ENCODE data around the gene SH3RF3. TPM values are rescaled to one million over a fixed set of nuclear protein-coding genes. Genes with fewer than 3 reads are reported as not detected.

Gene SH3RF3
- polyA plus RNA-seq, 2 donors, result 1.1 to 1.3 TPM

GRCh38 chr2:109352898-109353689 is 224.1 kb downstream of the SH3RF3 start:
- no peak overlapping the region for H3K27ac ChIP-seq (ENCODE audit: low read depth in 2 of 2, low read length in 1 of 2)
- WGBS, 2 donors, result 90 to 91% methylated on average over 14 of the region's 14 CpGs
- no peak overlapping the region for H3K4me3 ChIP-seq (ENCODE audit: low read depth in 1 of 2, low read length in 2 of 2)
- peaks cover 6 to 14% of the 10 kb centered on the region in 2 donors for H3K4me1 ChIP-seq (ENCODE audit: control insufficient read depth in 2 of 2, insufficient read depth in 2 of 2, low read length in 1 of 2)
- no peaks in the 10 kb centered on the region for H3K36me3 ChIP-seq (ENCODE audit: control insufficient read depth in 2 of 2, insufficient read depth in 2 of 2, low read length in 1 of 2)
- H3K9me3 ChIP-seq (ENCODE audit: control insufficient read depth in 2 of 2, insufficient read depth in 1 of 2, low read depth in 1 of 2, low read length in 1 of 2), result peaks cover 0 to 2% of the 10 kb centered on the region in 2 donors
- H3K27me3 ChIP-seq (ENCODE audit: control insufficient read depth in 1 of 2, insufficient read depth in 2 of 2, low read length in 2 of 2), result no peaks in the 10 kb centered on the region

- Histone ChIP-seq H3K27me3 (ENCODE audit: control insufficient read depth in 1 of 2, insufficient read depth in 2 of 2, low read length in 2 of 2) (no peaks in the 10 kb centered on the region), H3K9me3 (ENCODE audit: control insufficient read depth in 2 of 2, insufficient read depth in 1 of 2, low read depth in 1 of 2, low read length in 1 of 2) (peaks cover 0 to 2% of the 10 kb centered on the region in 2 donors), H3K4me3 (ENCODE audit: low read depth in 1 of 2, low read length in 2 of 2) (no peak overlapping the region), H3K4me1 (ENCODE audit: control insufficient read depth in 2 of 2, insufficient read depth in 2 of 2, low read length in 1 of 2) (peaks cover 6 to 14% of the 10 kb centered on the region in 2 donors), H3K27ac (ENCODE audit: low read depth in 2 of 2, low read length in 1 of 2) (no peak overlapping the region), H3K36me3 (ENCODE audit: control insufficient read depth in 2 of 2, insufficient read depth in 2 of 2, low read length in 1 of 2) (no peaks in the 10 kb centered on the region)
- WGBS, 2 donors, result 93 to 95% methylated on average over 22 of the region's 22 CpGs
Observed at GRCh38 chr2:109353806-109354745, 225.1 kb downstream of the SH3RF3 start.

- H3K27me3 ChIP-seq (ENCODE audit: control insufficient read depth in 1 of 2, insufficient read depth in 2 of 2, low read length in 2 of 2), result no peaks in the 10 kb centered on the region
- 88 to 90% methylated on average over 8 of the region's 8 CpGs for WGBS, 2 donors
- H3K9me3 ChIP-seq (ENCODE audit: control insufficient read depth in 2 of 2, insufficient read depth in 1 of 2, low read depth in 1 of 2, low read length in 1 of 2), result peaks cover 0 to 2% of the 10 kb centered on the region in 2 donors
- no peaks in the 10 kb centered on the region for H3K36me3 ChIP-seq (ENCODE audit: control insufficient read depth in 2 of 2, insufficient read depth in 2 of 2, low read length in 1 of 2)
- H3K4me3 ChIP-seq (ENCODE audit: low read depth in 1 of 2, low read length in 2 of 2), result no peak overlapping the region
- H3K4me1 ChIP-seq (ENCODE audit: control insufficient read depth in 2 of 2, insufficient read depth in 2 of 2, low read length in 1 of 2), result peaks cover 5 to 14% of the 10 kb centered on the region in 2 donors
- H3K27ac ChIP-seq (ENCODE audit: low read depth in 2 of 2, low read length in 1 of 2), result no peak overlapping the region
Observed at GRCh38 chr2:109355192-109355843, 226.3 kb downstream of the SH3RF3 start.

DNA sequence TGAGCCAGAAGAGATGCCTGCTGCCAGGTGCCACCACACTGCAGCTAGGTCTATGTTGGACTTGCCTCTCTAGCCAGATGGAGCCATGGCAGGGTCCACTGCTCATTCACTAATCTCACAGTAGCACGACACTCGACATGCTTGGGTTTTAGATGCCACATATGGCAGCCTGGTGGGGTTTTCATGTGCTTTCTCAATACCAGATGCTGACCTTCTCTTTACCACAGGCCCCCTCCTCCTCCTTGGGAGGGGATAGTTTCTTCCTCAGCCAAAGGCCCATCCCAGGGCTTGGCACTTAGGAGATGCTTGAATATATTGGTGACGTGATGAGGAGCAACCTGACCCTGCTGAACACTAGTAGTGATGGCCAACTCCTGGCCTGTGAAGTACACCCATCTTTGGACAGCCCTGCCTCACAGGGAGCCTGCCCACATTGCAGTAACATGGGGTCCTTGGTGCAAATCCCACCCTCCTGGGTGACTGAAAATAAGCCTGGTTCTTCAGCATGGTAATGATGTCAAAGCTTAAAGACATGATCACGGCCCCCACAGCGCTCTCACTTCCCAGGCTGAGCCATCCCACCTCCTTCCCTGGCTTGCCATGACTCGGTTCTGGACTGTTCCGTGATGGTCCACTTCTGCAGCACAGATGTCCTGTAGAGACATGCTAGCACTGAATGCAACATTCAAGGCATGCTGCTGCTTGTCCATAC is 227.5 kb downstream of the SH3RF3 start:
- Histone ChIP-seq H3K36me3 (ENCODE audit: control insufficient read depth in 2 of 2, insufficient read depth in 2 of 2, low read length in 1 of 2) (no peaks in the 10 kb centered on the region), H3K9me3 (ENCODE audit: control insufficient read depth in 2 of 2, insufficient read depth in 1 of 2, low read depth in 1 of 2, low read length in 1 of 2) (peaks cover 0 to 2% of the 10 kb centered on the region in 2 donors), H3K27ac (ENCODE audit: low read depth in 2 of 2, low read length in 1 of 2) (no peak overlapping the region), H3K4me1 (ENCODE audit: control insufficient read depth in 2 of 2, insufficient read depth in 2 of 2, low read length in 1 of 2) (peaks cover 2 to 5% of the 10 kb centered on the region in 2 donors), H3K4me3 (ENCODE audit: low read depth in 1 of 2, low read length in 2 of 2) (no peak overlapping the region), H3K27me3 (ENCODE audit: control insufficient read depth in 1 of 2, insufficient read depth in 2 of 2, low read length in 2 of 2) (no peaks in the 10 kb centered on the region)
- WGBS, 2 donors, result 80 to 88% methylated on average over 7 of the region's 7 CpGs

DNA sequence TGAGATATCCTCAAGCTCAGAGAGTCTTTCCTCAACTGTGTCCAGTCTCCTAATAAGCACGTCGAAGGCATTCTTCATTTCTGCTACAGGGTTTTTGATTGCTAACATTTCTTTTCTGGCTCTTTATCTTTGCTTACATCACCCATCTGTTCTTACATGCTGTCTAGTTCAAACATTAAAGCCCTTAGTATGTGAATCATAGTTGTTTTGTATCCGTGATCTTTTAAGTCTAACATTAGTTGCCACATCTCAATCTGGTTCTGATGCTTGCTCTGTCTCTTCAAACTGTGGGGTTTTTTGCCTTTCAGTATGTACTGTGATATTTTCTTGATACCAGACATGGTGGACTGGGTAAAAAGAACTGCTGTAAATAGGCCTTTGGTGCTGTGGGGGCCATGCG is 235.2 kb downstream of the SH3RF3 start:
- WGBS, 2 donors, result 82 to 87% methylated on average over 4 of the region's 4 CpGs
- Histone ChIP-seq H3K9me3 (ENCODE audit: control insufficient read depth in 2 of 2, insufficient read depth in 1 of 2, low read depth in 1 of 2, low read length in 1 of 2) (no peaks in the 10 kb centered on the region), H3K4me1 (ENCODE audit: control insufficient read depth in 2 of 2, insufficient read depth in 2 of 2, low read length in 1 of 2) (no peaks in the 10 kb centered on the region), H3K27me3 (ENCODE audit: control insufficient read depth in 1 of 2, insufficient read depth in 2 of 2, low read length in 2 of 2) (no peaks in the 10 kb centered on the region), H3K36me3 (ENCODE audit: control insufficient read depth in 2 of 2, insufficient read depth in 2 of 2, low read length in 1 of 2) (no peaks in the 10 kb centered on the region), H3K27ac (ENCODE audit: low read depth in 2 of 2, low read length in 1 of 2) (no peak overlapping the region), H3K4me3 (ENCODE audit: low read depth in 1 of 2, low read length in 2 of 2) (no peak overlapping the region)

GRCh38 chr2:109365131-109365530 is 236.1 kb downstream of the SH3RF3 start:
- WGBS, 2 donors, result 74 to 76% methylated on average over 3 of the region's 3 CpGs
- no peaks in the 10 kb centered on the region for H3K27me3 ChIP-seq (ENCODE audit: control insufficient read depth in 1 of 2, insufficient read depth in 2 of 2, low read length in 2 of 2)
- no peaks in the 10 kb centered on the region for H3K9me3 ChIP-seq (ENCODE audit: control insufficient read depth in 2 of 2, insufficient read depth in 1 of 2, low read depth in 1 of 2, low read length in 1 of 2)
- H3K27ac ChIP-seq (ENCODE audit: low read depth in 2 of 2, low read length in 1 of 2), result no peak overlapping the region
- no peaks in the 10 kb centered on the region for H3K36me3 ChIP-seq (ENCODE audit: control insufficient read depth in 2 of 2, insufficient read depth in 2 of 2, low read length in 1 of 2)
- no peak overlapping the region for H3K4me3 ChIP-seq (ENCODE audit: low read depth in 1 of 2, low read length in 2 of 2)
- no peaks in the 10 kb centered on the region for H3K4me1 ChIP-seq (ENCODE audit: control insufficient read depth in 2 of 2, insufficient read depth in 2 of 2, low read length in 1 of 2)

- H3K27ac ChIP-seq (ENCODE audit: low read depth in 2 of 2, low read length in 1 of 2), result no peak overlapping the region
- H3K27me3 ChIP-seq (ENCODE audit: control insufficient read depth in 1 of 2, insufficient read depth in 2 of 2, low read length in 2 of 2), result no peaks in the 10 kb centered on the region
- H3K4me3 ChIP-seq (ENCODE audit: low read depth in 1 of 2, low read length in 2 of 2), result no peak overlapping the region
- H3K4me1 ChIP-seq (ENCODE audit: control insufficient read depth in 2 of 2, insufficient read depth in 2 of 2, low read length in 1 of 2), result no peaks in the 10 kb centered on the region
- H3K9me3 ChIP-seq (ENCODE audit: control insufficient read depth in 2 of 2, insufficient read depth in 1 of 2, low read depth in 1 of 2, low read length in 1 of 2), result no peaks in the 10 kb centered on the region
- 69 to 83% methylated on average over 1 of the region's 1 CpG for WGBS, 2 donors
- H3K36me3 ChIP-seq (ENCODE audit: control insufficient read depth in 2 of 2, insufficient read depth in 2 of 2, low read length in 1 of 2), result no peaks in the 10 kb centered on the region
Observed at GRCh38 chr2:109367683-109368082, 238.7 kb downstream of the SH3RF3 start.

- WGBS, 2 donors, result 92 to 96% methylated on average over 10 of the region's 10 CpGs
- Histone ChIP-seq H3K27ac (ENCODE audit: low read depth in 2 of 2, low read length in 1 of 2) (no peak overlapping the region), H3K4me3 (ENCODE audit: low read depth in 1 of 2, low read length in 2 of 2) (no peak overlapping the region), H3K9me3 (ENCODE audit: control insufficient read depth in 2 of 2, insufficient read depth in 1 of 2, low read depth in 1 of 2, low read length in 1 of 2) (no peaks in the 10 kb centered on the region), H3K36me3 (ENCODE audit: control insufficient read depth in 2 of 2, insufficient read depth in 2 of 2, low read length in 1 of 2) (no peaks in the 10 kb centered on the region), H3K4me1 (ENCODE audit: control insufficient read depth in 2 of 2, insufficient read depth in 2 of 2, low read length in 1 of 2) (no peaks in the 10 kb centered on the region), H3K27me3 (ENCODE audit: control insufficient read depth in 1 of 2, insufficient read depth in 2 of 2, low read length in 2 of 2) (no peaks in the 10 kb centered on the region)
Observed at GRCh38 chr2:109368798-109369197, 239.8 kb downstream of the SH3RF3 start.

- Histone ChIP-seq H3K4me1 (ENCODE audit: control insufficient read depth in 2 of 2, insufficient read depth in 2 of 2, low read length in 1 of 2) (no peaks in the 10 kb centered on the region), H3K4me3 (ENCODE audit: low read depth in 1 of 2, low read length in 2 of 2) (no peak overlapping the region), H3K27ac (ENCODE audit: low read depth in 2 of 2, low read length in 1 of 2) (no peak overlapping the region), H3K9me3 (ENCODE audit: control insufficient read depth in 2 of 2, insufficient read depth in 1 of 2, low read depth in 1 of 2, low read length in 1 of 2) (no peaks in the 10 kb centered on the region), H3K27me3 (ENCODE audit: control insufficient read depth in 1 of 2, insufficient read depth in 2 of 2, low read length in 2 of 2) (no peaks in the 10 kb centered on the region), H3K36me3 (ENCODE audit: control insufficient read depth in 2 of 2, insufficient read depth in 2 of 2, low read length in 1 of 2) (peaks cover 0 to under 1% of the 10 kb centered on the region in 2 donors)
- 92 to 96% methylated on average over 12 of the region's 12 CpGs for WGBS, 2 donors
Observed at GRCh38 chr2:109369671-109370191, 240.7 kb downstream of the SH3RF3 start.
